Right kidney (tissue), 1 donor: ENCODE results near the gene ASXL1.

ENCODE experiments used
- DNase-seq: peaks from one replicate; pipeline ENCODE4 v3.0.0-alpha.2; 2016

ASXL1 gene

GRCh38 chr20:32440758-32441078 lies 82.6 kb downstream of the ASXL1 start:
- DNase-seq, result no peak

- DNase-seq, result no peak
These were observed 83.5 kb downstream of the ASXL1 start for GRCh38 chr20:32441638-32442037.

GRCh38 chr20:32442630-32443373 lies 84.7 kb downstream of the ASXL1 start:
- no peak for DNase-seq

GRCh38 chr20:32443386-32443974 lies 85.3 kb downstream of the ASXL1 start:
- DNase-seq, result no peak

- DNase-seq, result no peak
These were observed 86.5 kb downstream of the ASXL1 start for GRCh38 chr20:32444474-32445220.

- no peak for DNase-seq
These were observed 87.6 kb downstream of the ASXL1 start for GRCh38 chr20:32445539-32446273.

GRCh38 chr20:32446301-32447100 lies 88.4 kb downstream of the ASXL1 start:
- no peak for DNase-seq

- DNase-seq, result no peak
These were observed 89.3 kb downstream of the ASXL1 start for GRCh38 chr20:32447136-32448027.

- DNase-seq, result no peak
These were observed 90.3 kb downstream of the ASXL1 start for GRCh38 chr20:32448306-32449056.

- no peak for DNase-seq
These were observed 91.1 kb downstream of the ASXL1 start for GRCh38 chr20:32449057-32449889.

- DNase-seq, result no peak
These were observed 91.8 kb downstream of the ASXL1 start for GRCh38 chr20:32449890-32450401.

- no peak for DNase-seq
These were observed 92.4 kb downstream of the ASXL1 start for GRCh38 chr20:32450484-32451061.

GRCh38 chr20:32451340-32451681 lies 93.2 kb downstream of the ASXL1 start:
- no peak for DNase-seq

GRCh38 chr20:32451682-32452461 lies 93.7 kb downstream of the ASXL1 start:
- DNase-seq, result no peak

GRCh38 chr20:32452776-32453466 lies 94.8 kb downstream of the ASXL1 start:
- DNase-seq, result no peak

GRCh38 chr20:32453467-32454163 lies 95.5 kb downstream of the ASXL1 start:
- no peak for DNase-seq
